GM18858 (cell line): ENCODE measurements around the gene GALNT2.

ENCODE experiments used
- ATAC-seq: cut with Tn5 transposase; IDR thresholded peaks from one replicate; pipeline ENCODE4 v1.9.1; 2021; ENCODE audit not compliant: unreplicated experiment

GALNT2 gene

DNA sequence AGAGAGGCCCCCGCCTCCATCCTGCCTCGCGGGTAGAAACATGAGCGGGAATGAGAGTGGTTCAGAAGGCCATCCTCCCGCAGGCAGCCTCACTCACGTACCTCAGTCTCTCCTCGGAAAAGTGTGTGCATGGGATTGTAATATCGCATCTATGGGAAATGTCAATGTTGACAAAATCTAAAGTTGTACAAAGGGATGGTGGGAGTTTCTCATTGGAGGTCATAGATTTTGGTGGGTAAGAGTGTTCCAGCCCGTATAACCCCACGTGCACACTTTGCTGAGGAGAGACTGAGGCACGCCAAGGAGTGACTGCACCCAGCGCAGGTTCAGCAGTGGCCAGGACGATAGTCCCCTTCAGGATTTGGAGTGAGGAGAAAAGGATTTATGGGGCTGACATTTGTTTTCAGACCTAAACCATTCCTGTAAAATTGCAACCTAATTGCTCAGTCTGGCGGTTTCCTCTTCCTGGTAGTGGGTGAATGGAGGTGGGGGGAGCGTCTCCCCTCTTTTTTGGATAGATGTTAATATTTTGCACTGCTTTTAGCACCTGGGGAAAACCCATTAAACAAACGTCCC is 59.6 kb downstream of the GALNT2 start:
- ATAC-seq = no peak

DNA sequence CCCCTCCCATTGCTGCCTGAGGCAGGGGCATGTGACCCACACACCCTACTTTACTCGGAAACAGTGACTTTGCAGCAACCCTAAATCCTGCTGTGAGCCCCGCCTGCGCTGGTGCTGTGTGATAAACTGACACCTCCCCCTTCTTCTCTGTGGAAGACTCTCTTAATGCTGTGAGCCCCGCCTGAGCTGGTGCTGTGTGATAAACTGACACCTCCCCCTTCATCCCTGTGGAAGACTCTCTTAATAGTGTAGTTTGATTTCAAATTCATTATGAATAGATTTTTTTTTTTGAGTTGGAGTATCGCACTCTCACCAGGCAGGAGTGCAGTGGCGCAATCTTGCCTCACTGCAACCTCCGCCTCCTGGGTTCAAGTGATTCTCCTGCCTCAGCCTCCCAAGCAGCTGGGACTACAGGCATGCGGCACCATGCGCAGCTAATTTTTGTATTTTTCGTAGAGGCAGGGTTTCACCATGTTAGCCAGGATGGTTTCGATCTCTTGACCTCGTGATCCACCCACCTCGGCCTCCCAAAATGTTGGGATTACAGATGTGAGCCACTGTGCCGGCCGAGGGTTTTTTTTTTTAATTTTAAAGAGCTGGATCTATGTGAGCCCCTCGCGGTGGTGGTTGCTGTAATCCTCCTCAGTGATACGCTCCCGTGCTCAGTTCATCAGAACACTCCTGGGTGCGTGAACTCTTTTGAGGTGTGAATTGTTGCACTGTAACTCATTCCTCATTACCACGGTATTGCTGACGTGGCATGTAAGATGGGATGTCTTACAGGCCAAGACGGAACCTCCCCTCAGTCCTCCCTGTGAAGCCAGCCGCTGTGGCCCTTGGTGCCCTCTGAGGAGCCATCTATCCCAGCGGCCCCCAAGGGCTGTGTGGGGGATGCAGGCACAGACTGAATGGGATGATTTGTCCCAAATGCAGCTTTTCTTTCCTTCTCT is 60.3 kb downstream of the GALNT2 start:
- ATAC-seq = no peak

DNA sequence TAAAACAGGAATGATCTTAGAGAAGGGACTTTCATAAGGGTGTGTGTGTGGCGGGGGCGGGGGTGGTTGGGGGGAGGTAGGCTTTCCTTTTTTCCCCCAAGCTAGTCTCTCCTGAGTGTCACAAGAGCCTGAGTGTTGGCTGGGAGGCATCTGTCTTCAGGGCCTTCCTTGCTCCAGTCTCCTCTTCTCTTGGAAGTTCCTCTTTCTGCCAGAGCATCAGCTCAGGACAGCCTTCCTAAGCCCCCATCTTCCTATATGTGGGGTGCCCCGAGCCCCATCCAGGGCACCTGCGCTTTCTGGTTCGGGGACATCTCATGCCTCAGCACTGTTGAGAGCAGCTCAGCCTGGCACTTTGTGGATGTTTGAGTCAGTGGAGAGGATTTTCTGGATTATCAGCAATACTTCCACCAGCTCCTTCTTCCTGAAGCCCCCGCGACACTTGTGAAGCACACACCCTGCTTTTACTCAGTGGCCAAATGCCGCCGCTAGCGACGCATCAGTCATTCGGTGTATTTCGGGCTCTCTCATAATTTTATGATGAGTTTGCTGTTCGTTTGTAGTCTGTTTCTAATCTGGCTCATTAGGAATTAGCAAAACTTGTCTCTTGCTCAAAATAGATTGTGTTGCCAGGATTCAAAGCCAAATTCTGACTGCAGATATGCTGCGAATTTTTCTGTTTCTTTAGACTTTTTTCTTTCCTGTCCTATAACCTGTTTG is 61.7 kb downstream of the GALNT2 start:
- no peak for ATAC-seq

DNA sequence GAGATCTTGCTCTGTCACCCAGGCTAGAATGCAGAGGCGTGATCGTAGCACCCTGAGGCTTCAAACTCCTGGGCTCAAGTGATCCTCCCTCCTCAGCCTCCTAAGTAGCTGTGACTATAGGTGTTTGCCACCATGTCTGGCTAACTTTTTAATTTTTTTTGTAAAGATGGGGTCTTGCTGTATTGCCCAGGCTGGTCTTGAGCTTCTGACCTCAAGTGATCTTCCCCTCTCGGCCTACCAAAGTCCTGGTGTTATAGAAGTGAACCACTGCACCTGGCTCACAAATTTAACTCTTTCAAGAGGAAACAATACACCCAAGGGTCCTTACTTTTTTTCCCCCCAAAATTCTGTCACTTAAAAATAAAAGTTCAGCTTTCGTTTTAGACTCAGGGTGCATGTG is 62.3 kb downstream of the GALNT2 start:
- no peak for ATAC-seq

DNA sequence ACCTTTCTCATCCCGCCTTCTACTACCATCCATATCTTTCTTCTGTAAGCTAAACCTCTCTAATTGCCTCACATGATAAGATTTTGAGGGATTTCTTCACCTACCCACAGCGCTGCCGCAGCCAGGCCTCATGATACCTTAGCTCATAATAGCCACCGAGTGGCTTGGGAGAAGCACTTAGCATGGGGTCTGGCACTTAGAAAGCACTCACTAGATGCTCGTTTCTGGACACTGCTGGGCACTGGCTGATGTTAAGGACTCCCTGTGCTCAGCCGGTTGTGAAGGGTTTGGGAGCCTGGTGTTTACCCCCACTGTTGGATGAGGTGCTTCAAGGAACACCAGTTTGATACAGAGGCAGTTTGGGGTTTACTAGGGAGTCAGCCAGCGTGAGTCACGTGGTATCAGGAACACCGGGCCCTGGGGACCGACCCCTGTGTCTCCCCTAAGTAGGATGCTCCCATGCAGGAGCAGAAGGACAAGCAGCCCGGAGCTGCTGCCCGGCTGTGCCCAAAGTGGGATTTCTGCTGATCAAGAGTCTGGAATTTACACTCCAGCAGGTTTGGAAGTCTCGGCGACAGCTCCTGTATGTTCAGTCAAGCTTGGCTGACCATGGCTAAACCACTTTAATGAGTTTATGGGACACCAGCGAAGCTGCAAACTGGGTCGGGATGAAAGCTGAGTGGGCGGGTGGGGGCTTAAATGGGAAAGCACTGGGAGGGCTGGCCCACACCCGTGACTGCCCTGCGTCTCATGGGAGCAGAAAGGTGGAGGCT is 63.3 kb downstream of the GALNT2 start:
- no peak for ATAC-seq

- no peak for ATAC-seq
Measured at GRCh38 chr1:230131457-230131856, 64.4 kb downstream of the GALNT2 start.

DNA sequence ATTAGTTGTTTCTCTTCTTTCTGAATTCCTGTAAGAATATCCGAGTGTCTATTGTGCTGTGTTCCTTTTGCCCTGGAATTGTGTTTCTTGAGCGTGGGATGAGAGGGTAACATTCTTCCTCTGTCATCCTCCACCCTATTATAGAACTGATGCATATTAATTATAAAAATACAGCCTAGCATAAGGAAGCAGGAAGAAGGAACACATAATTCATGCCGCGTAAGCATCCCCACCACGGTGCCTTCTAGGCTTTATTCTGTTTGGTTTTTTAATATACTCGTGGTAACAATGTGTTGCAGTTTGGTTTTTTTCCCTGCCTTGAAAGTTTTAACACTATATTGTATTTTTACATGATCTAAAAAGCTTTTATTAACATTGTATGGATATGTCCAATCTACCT is 65.7 kb downstream of the GALNT2 start:
- no peak for ATAC-seq

- ATAC-seq = no peak
Measured at GRCh38 chr1:230135726-230136125, 68.7 kb downstream of the GALNT2 start.

GRCh38 chr1:230136453-230137336 is 69.7 kb downstream of the GALNT2 start:
- no peak for ATAC-seq

GRCh38 chr1:230137337-230137815 is 70.3 kb downstream of the GALNT2 start:
- ATAC-seq = no peak

GRCh38 chr1:230138561-230139239 is 71.7 kb downstream of the GALNT2 start:
- ATAC-seq = no peak

DNA sequence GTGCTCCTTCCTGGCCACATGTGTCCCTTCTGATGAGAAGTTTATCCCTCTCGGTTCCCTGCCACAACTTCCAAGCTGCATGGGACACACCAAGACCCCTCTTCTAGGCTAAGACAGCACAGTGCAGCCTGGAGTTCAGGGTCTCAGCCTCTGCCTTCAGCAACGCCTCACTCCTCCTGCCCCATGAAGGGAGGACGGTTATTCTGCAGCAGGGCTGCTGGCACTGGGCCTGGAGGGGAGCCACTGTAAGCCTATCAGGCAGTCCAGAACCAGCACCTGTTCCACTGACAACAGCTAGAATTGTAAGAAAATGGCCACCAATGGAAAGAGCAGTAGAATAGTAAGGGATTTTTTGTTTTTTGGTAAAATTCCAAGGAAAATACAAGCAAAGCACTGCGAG is 72.3 kb downstream of the GALNT2 start:
- no peak for ATAC-seq

DNA sequence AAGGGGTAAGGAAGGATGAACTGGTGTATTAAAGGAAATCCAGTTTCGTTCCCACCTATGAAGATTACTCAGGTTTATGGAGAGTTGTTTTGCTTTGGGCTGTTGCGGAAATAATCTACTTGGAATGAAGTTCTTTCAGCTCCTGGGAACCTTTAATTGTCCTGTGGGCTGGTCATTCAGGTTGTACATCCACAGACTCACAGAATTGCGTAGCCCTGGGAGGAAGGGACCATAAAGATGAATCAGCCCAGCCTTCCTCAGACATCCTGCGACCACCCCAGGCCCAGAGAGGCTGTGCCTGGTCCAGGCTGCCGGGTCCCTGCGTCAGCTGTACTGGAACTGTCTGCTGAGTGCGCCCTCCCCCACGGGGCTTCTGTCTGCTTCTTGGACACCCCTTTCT is 72.7 kb downstream of the GALNT2 start:
- no peak for ATAC-seq

DNA sequence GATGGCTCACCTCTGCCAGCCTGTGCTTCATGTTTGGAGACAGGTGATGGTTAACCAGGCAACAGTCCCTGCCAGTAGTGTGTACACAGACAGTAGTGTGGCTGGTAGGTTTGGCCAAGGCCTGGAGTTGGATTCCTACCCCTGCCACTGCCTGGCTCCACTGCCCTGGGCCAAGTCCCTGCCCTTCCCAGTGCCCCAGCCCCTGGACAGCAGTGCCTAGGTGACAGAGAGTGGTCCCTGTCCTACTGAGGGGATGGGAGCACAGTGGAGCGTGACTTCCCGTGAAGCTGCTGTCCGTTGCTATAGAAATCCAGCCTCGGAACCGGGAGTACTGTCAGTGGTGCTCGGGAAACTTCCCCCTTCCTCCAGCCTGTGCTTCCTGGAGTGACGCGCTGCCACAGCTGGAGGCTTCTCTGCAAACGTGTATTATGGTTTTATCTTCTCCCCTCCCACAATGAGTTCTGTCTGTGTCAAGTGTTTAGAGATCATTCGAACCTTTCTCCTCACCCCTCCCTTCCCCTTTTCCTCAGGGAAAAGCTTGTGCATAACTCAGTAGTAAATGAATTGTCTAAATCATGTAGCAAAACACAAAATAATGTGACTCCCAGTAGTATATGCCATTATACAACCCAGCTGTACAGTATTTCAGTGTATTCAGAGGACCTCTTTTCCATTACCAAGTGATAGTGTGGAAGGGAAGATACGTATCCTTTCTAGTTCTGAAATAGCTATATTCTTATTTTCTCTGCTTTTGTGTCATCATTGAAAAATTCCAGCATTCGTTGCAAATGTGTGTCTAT is 73.4 kb downstream of the GALNT2 start:
- ATAC-seq = no peak

DNA sequence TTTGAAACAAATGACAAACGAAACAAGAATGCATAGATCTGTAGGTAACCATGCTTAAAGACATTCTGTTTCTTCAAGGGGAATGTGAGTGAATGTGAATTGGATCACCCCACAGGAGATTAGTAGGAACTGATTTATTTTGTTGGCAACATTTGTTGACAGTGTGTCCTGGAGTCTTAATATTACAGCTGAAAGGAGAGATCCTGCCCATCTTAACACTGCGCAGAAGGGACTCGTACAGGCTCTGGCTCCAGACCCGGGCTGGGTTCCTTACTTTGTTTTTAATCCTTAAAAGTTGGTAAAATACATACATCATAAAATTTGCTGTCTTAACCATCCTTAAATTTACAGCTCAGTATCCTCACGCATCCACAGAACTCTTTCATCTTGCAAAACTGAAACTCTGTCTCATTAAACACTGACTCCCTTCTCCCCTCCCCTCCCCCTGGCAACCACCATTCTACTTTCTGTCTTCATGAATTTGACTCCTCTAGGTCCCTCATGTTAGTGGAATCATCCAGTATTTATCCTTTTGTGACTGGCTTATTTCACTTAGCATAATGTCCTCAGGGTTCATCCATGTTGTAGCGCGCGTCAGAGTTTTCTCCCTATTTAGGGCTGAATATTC is 74.1 kb downstream of the GALNT2 start:
- ATAC-seq = no peak

DNA sequence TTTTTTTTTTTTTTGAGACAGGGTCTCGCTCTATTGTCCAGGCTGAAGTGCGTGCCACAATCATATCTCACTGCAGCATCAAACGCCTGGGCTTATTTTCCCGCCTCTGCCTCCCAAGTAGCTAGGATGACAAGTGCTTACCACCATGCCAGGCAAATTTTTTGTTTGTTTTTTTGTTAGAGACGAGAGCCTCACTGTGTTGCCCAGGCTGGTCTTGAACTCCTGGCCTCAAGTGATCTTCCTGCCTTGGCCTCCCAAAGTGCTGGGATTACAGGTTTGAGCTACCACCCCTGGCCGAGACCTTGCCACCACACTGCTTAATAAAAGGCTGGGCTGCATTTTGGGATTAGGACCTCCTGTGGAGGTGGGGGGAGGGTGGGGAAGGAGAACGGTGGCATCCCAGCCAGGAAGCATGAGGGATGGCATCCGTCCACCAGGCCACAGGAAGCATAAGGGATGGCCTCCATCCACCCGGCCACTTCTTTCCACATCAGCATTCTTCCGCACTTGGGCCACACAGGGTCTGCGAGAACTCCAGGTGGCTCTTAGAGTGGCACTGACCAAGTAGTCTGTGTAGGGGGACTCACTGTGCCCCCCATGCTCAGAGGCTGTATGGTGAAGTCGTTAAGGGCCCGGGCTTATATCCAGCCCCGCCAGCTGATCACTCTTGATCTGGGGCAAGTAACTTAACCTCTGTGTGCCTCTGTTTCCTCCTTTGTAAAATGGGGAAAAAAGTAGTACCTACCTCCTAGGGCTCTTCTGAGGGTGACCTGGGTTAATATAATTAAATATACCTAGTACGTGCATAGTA is 75.0 kb downstream of the GALNT2 start:
- no peak for ATAC-seq

DNA sequence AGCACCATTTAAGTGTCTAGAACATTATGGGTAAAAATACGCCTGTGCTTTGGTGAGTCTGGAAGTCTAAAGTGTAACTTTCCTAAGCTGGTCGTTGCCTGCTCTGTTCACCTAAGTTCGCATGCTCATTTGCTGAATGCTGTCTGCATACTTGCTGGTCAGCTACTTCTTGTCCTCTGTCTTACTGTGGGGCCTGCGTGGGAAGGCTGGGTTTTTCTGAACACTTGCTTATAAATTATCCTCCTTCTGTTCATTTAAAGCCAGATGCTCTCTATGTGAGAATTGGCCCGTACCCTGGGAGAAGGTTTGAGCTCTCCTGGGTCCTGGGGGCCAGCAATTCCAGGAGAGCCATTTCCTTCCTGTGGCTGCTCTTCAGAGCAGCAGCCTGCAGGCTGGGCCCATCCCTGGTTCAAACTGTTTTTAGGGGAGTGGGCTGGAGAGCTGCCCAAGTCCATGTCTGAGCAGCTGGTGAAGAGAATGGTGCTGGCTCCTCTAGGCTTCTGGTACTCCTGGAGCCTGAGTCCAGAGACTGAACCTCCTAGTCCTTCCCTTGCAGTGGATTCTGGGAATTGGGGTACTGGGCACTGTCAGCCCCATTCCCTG is 75.7 kb downstream of the GALNT2 start:
- ATAC-seq = no peak
